ENCODE data around the gene RASGRF1.

Gene RASGRF1

GRCh38 chr15:79018960-79019359 lies 71.6 kb downstream of the RASGRF1 start:
- TF ChIP-seq ZFX (IDR thresholded peaks at IDR 0.05) (no peak), CTCF (conservative IDR thresholded peaks at IDR 0.05) (no peak)
- no peak overlapping the region for H3K27ac ChIP-seq

- TF ChIP-seq ZFX (IDR thresholded peaks at IDR 0.05): no peak
- H3K27ac ChIP-seq: no peak overlapping the region
These were observed 72.6 kb downstream of the RASGRF1 start for GRCh38 chr15:79017953-79018352.

- TF ChIP-seq CTCF (conservative IDR thresholded peaks at IDR 0.05) (no peak), ZFX (IDR thresholded peaks at IDR 0.05) (no peak)
- H3K27ac ChIP-seq: no peak overlapping the region
These were observed 73.9 kb downstream of the RASGRF1 start for GRCh38 chr15:79016527-79017170.

- TF ChIP-seq CTCF (conservative IDR thresholded peaks at IDR 0.05) (no peak), ZFX (IDR thresholded peaks at IDR 0.05) (no peak)
- H3K27ac ChIP-seq: no peak overlapping the region
These were observed 75.2 kb downstream of the RASGRF1 start for GRCh38 chr15:79015416-79015815.

- no peak overlapping the region for H3K27ac ChIP-seq
- TF ChIP-seq CTCF (conservative IDR thresholded peaks at IDR 0.05) (no peak), ZFX (IDR thresholded peaks at IDR 0.05) (no peak)
These were observed 80.3 kb downstream of the RASGRF1 start for GRCh38 chr15:79010278-79010677.

GRCh38 chr15:79009379-79009778 lies 81.2 kb downstream of the RASGRF1 start:
- no peak for TF ChIP-seq CTCF (conservative IDR thresholded peaks at IDR 0.05)
- no peak for TF ChIP-seq ZFX (IDR thresholded peaks at IDR 0.05)
- H3K27ac ChIP-seq: no peak overlapping the region

GRCh38 chr15:79008659-79009058 lies 81.9 kb downstream of the RASGRF1 start:
- TF ChIP-seq ZFX (IDR thresholded peaks at IDR 0.05) (no peak), CTCF (conservative IDR thresholded peaks at IDR 0.05) (no peak)
- H3K27ac ChIP-seq: no peak overlapping the region

GRCh38 chr15:79007066-79007465 lies 83.5 kb downstream of the RASGRF1 start:
- TF ChIP-seq ZFX (IDR thresholded peaks at IDR 0.05) (no peak), CTCF (conservative IDR thresholded peaks at IDR 0.05) (peak; percentile 92)
- no peak overlapping the region for H3K27ac ChIP-seq

Data from C4-2B (cell line).